Endothelial cell of umbilical vein (primary cell): Measurements from ENCODE around the gene MRC2. TPM values are rescaled to one million over a fixed set of nuclear protein-coding genes. Genes with fewer than 3 reads are reported as not detected.

Experiments used
- BruUV-seq: library from RNA; stranded (reverse); fragments of 400-500 nt; replicated peaks from 2 replicates; lab custom pipeline; 2021; lab: Mats Ljungman, UMichigan
- CTCF ChIA-PET: fragments of 300-600, 350-600 bp; sonication (Branson Sonifier 250); formaldehyde crosslinking; loops from one replicate; lab custom pipeline; 2021; ENCODE audit warnings: antibody characterized with exemption, inconsistent platforms; lab: Charles Lee
- POLR2A ChIA-PET: fragments of 300-600, 350-600 bp; sonication (Branson Sonifier 250); formaldehyde crosslinking; loops from one replicate; lab custom pipeline; 2021; ENCODE audit warnings: antibody characterized with exemption, inconsistent platforms; lab: Charles Lee
- DNase-seq: peaks from one replicate; pipeline ENCODE4 v3.0.0-alpha.2; 2011; ENCODE audit warnings: low read depth, low spot score
- FAIRE-seq: peaks from 2 replicates; lab custom pipeline; 2011; peaks lifted over from hg19 to GRCh38; lab: Jason Lieb, UNC
- H2AFZ ChIP-seq: 2 replicates; pipeline ENCODE4 v1.6.0; 2012; ENCODE audit warnings: low read depth, low read length, control low read depth, inconsistent platforms
- H3K27ac ChIP-seq: 2 replicates; pipeline ENCODE4 v1.5.1; 2011; ENCODE audit warnings: low read depth, mild to moderate bottlenecking, control low read depth, low read length, moderate library complexity; ENCODE audit not compliant: insufficient read depth
- H3K27me3 ChIP-seq, 2 experiments: 2 replicates each; pipeline versions ENCODE4 v1.6.0 to v1.6.1; 2011; ENCODE audit warnings: low read length in 2 of 2, mixed read lengths in 1 of 2; ENCODE audit not compliant: control insufficient read depth in 2 of 2, insufficient read depth in 2 of 2
- H3K36me3 ChIP-seq, 2 experiments: 2 replicates in 1 of 2; 3 replicates in 1 of 2; pipeline ENCODE4 v1.5.1; 2011; ENCODE audit warnings: low read length in 2 of 2, mild to moderate bottlenecking in 1 of 2, moderate library complexity in 1 of 2; ENCODE audit not compliant: control insufficient read depth in 2 of 2, insufficient read depth in 2 of 2; ENCODE audit errors: extremely low read depth in 1 of 2
- H3K4me1 ChIP-seq: 3 replicates; pipeline ENCODE4 v1.5.1; 2011; ENCODE audit warnings: mild to moderate bottlenecking, low read length; ENCODE audit not compliant: control insufficient read depth, insufficient read depth; ENCODE audit errors: extremely low read depth
- H3K4me2 ChIP-seq: 2 replicates; pipeline ENCODE4 v1.6.1; 2011; ENCODE audit warnings: low read length, control low read depth, mixed read lengths; ENCODE audit not compliant: insufficient read depth
- H3K4me3 ChIP-seq, 3 experiments: fragments of 200-600 bp in 1 of 3; sonication (generic), shearing (Covaris generic) in 1 of 3; replicated peaks in 1 of 3; 2 replicates each; pipeline ENCODE4 v1.5.1; 2011 to 2016; ENCODE audit warnings: control low read depth in 3 of 3, low read length in 3 of 3, mild to moderate bottlenecking in 2 of 3, inconsistent platforms in 1 of 3, low read depth in 1 of 3, moderate library complexity in 1 of 3; ENCODE audit not compliant: insufficient read depth in 1 of 3
- H3K79me2 ChIP-seq: 2 replicates; pipeline ENCODE4 v1.6.0; 2012; ENCODE audit warnings: low read length, inconsistent platforms; ENCODE audit not compliant: control insufficient read depth, insufficient read depth
- H3K9ac ChIP-seq: replicated peaks from 2 replicates; pipeline ENCODE3; 2011; ENCODE audit warnings: low read length, control low read depth; ENCODE audit not compliant: insufficient read depth; ENCODE audit errors: extremely low read depth
- H3K9me1 ChIP-seq: replicated peaks from 3 replicates; pipeline ENCODE4 v1.6.0; 2011; ENCODE audit warnings: mild to moderate bottlenecking, low read length; ENCODE audit not compliant: control insufficient read depth, insufficient read depth; ENCODE audit errors: extremely low read depth
- H3K9me3 ChIP-seq: replicated peaks from 2 replicates; pipeline ENCODE4 v1.5.1; 2012; ENCODE audit warnings: low read length, inconsistent platforms; ENCODE audit not compliant: control insufficient read depth, insufficient read depth
- H4K20me1 ChIP-seq: replicated peaks from 2 replicates; pipeline ENCODE3; 2011; ENCODE audit warnings: mild to moderate bottlenecking, low read length; ENCODE audit not compliant: control insufficient read depth, insufficient read depth; ENCODE audit errors: extremely low read depth
- CTCF ChIP-seq, 2 donors: IDR thresholded peaks; 1 replicate in 1 of 2; 2 replicates in 1 of 2; pipeline ENCODE4 v1.5.1; 2011; ENCODE audit warnings: low read length in 2 of 2, mild to moderate bottlenecking in 2 of 2, moderate library complexity in 2 of 2, control low read depth in 1 of 2, inconsistent platforms in 1 of 2, low read depth in 1 of 2; ENCODE audit not compliant: insufficient read depth in 1 of 2; ENCODE audit errors: extremely low read depth in 1 of 2
- EZH2 ChIP-seq: IDR thresholded peaks from 2 replicates; pipeline ENCODE4 v1.6.1; 2012; ENCODE audit warnings: borderline replicate concordance, low read depth, mild to moderate bottlenecking, moderate library complexity, low read length, inconsistent platforms; ENCODE audit not compliant: severe bottlenecking
- FOS ChIP-seq: IDR thresholded peaks from 2 replicates; pipeline ENCODE4 v1.6.1; 2011; ENCODE audit warnings: mild to moderate bottlenecking, low read length, moderate library complexity, borderline replicate concordance; ENCODE audit not compliant: insufficient read depth
- GATA2 ChIP-seq: IDR thresholded peaks from 2 replicates; pipeline ENCODE4 v1.7.0; 2011; ENCODE audit warnings: low read depth, mild to moderate bottlenecking, moderate library complexity, mixed read lengths, low read length; ENCODE audit not compliant: insufficient read length, insufficient read depth
- JUN ChIP-seq: IDR thresholded peaks from 2 replicates; pipeline ENCODE4 v1.6.1; 2011; ENCODE audit warnings: borderline replicate concordance, low read depth; ENCODE audit not compliant: insufficient read length, insufficient read depth
- MAX ChIP-seq: IDR thresholded peaks from 2 replicates; pipeline ENCODE4 v1.6.1; 2011; ENCODE audit not compliant: insufficient read depth, insufficient read length
- MYC ChIP-seq: IDR thresholded peaks from one replicate; pipeline ENCODE4 v1.6.1; 2011; ENCODE audit warnings: mild to moderate bottlenecking, low read depth, low read length
- POLR2A ChIP-seq: IDR thresholded peaks from 2 replicates; pipeline ENCODE4 v1.6.1; 2012; ENCODE audit warnings: low read depth, mild to moderate bottlenecking, control low read depth, low read length
- POLR2AphosphoS5 ChIP-seq: IDR thresholded peaks from 2 replicates; pipeline ENCODE4 v1.6.1; 2012; ENCODE audit warnings: low read depth, mild to moderate bottlenecking, control low read depth, low read length, moderate library complexity; ENCODE audit not compliant: insufficient read depth
- dilution Hi-C: fragments of 300-500 bp; cut with MboI; formaldehyde crosslinking; loops from one replicate; pipeline ENCODE4 v1.15.0; 2019; ENCODE audit warnings: low sequenced_read_pairs; ENCODE audit not compliant: extremely low pct_ligation_motif_present
- intact Hi-C: fragments of 100-400 bp; cut with micrococcal nuclease; formaldehyde crosslinking; loops from one replicate; pipeline ENCODE4 v1.10.0; 2022
- polyA plus RNA-seq, 4 experiments: library from polyadenylated mRNA; depleted of rRNA in 3 of 4; stranded (reverse) in 3 of 4; unstranded in 1 of 4; fragments of >200 nt; gene quantifications; 2 replicates each; pipeline versions ENCODE4 v1.2.1 to v1.2.3, GENCODE V29; 2011 to 2012; ENCODE audit warnings: missing spikeins in 1 of 4
- total RNA-seq: library from RNA; stranded (reverse); gene quantifications from 2 replicates; pipeline ENCODE4 v1.2.3, GENCODE V29; 2021

Gene MRC2
- total and polyA plus RNA-seq, 2 donors (not counting 3 experiments of a cell fraction or from before 2014, with no cell fraction given): 30.6 to 52.7 TPM

GRCh38 chr17:62625870-62626200 is 1.6 kb upstream of the MRC2 start:
- dilution Hi-C loops (no loop called here), intact Hi-C loops (loop anchor here (2.0 to 5.0 kb wide), 2 partner anchors 46 to 69 kb away; no protein-coding TSS in a partner anchor)
- H3K79me2 ChIP-seq: no peaks in the 10 kb centered on the region

More at GRCh38 chr17:62625870-62626200, 1.6 kb upstream of the MRC2 start:
- Histone ChIP-seq H3K9ac (no peak overlapping the region), H3K4me3 (no peak overlapping the region), H3K27me3 (no peaks in the 10 kb centered on the region), H3K4me1 (peaks cover 6% of the 10 kb centered on the region), H4K20me1 (no peaks in the 10 kb centered on the region), H3K27ac (no peak overlapping the region), H3K4me2 (no peak overlapping the region), H3K9me1 (no peaks in the 10 kb centered on the region), H3K36me3 (no peaks in the 10 kb centered on the region), H2AFZ (no peak overlapping the region), H3K9me3 (no peaks in the 10 kb centered on the region)
- ChIA-PET CTCF (no interaction called here), POLR2A (no interaction called here)
- no peak for DNase-seq
- BruUV-seq: no TSS peak
- TF ChIP-seq MAX (no peak), CTCF (IDR thresholded peaks at IDR 0.05; ENCODE audit: extremely low read depth in 1 of 2, insufficient read depth in 1 of 2, low read depth in 1 of 2, low read length in 2 of 2) (no peak), MYC (no peak), JUN (no peak), POLR2A (no peak), POLR2AphosphoS5 (no peak), FOS (no peak), GATA2 (no peak), EZH2 (no peak)
- no peak for FAIRE-seq
